ENCODE results near the gene CDNF.

GRCh38 chr10:14840178-14840577 is 2.3 kb upstream of the CDNF start:
- TF ChIP-seq CTCF (IDR thresholded peaks at IDR 0.05) (no peak), POLR2AphosphoS5 (IDR thresholded peaks at IDR 0.05; ENCODE audit: insufficient read depth in 1 of 2, low read depth in 1 of 2) (no peak), POLR2A (IDR thresholded peaks at IDR 0.05) (no peak)

Data from vagina (tissue), 2 donors.